HG03135 (cell line): ENCODE data around the gene THAP4.
"Not testable (repeated sequence)": the region's sequence is repeated elsewhere in the genome, so short reads cannot be mapped to it uniquely, and the experiment has no call there.

ENCODE experiments used
- ATAC-seq: cut with Tn5 transposase; IDR thresholded peaks from one replicate; pipeline ENCODE4 v1.9.1; 2021; ENCODE audit warnings: mild to moderate bottlenecking, moderate library complexity; ENCODE audit not compliant: unreplicated experiment

THAP4 gene

DNA sequence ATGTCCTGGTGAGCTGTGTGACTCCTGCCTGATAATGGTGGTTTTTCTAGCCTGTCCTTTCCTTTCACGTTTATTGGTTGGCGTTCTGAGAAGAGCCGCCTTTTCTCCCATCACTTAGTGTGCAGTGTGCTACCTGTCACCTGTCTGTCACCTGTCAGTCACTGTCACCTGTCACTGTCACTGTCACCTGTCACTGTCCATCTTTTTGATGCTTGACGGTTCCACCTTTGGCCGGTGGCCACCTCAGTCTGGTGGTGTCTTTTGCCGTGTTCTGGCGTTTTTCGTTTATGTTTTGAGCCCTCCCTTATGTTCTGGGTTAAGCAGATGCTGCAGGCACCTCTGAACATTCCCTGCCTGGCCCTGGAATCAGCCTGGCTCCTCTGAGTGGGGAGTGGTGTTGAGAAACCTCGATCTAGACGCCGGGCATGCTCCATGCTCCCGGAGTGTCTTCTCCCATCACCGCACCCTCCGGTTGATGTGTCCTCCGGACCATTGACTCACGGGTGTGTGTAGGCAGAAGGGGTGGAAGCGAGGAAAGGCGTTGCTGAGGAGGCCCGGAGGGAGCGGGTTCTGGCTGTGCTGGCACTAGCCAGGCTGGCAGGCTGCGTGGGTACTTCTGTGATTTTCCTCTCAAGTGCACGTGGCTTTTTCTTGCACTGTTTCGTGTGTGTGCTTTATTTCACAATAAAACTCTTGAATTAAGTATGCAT, 28.9 kb upstream of the THAP4 start:
- no peak for ATAC-seq

DNA sequence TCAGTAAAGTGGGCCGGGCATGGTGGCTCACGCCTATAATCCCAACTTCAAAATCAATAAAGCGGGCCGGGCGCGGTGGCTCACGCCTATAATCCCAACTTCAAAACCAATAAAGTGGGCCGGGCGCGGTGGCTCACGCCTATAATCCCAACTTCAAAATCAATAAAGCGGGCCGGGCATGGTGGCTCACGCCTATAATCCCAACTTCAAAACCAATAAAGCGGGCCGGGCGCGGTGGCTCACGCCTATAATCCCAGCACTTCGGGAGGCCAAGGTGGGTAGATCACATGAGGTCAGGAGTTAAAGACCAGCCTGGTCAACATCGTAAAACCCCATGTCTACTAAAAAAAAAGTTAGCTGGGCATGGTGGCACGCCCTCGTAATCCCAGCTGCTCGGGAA, 25.8 kb upstream of the THAP4 start:
- ATAC-seq: not testable (repeated sequence)

DNA sequence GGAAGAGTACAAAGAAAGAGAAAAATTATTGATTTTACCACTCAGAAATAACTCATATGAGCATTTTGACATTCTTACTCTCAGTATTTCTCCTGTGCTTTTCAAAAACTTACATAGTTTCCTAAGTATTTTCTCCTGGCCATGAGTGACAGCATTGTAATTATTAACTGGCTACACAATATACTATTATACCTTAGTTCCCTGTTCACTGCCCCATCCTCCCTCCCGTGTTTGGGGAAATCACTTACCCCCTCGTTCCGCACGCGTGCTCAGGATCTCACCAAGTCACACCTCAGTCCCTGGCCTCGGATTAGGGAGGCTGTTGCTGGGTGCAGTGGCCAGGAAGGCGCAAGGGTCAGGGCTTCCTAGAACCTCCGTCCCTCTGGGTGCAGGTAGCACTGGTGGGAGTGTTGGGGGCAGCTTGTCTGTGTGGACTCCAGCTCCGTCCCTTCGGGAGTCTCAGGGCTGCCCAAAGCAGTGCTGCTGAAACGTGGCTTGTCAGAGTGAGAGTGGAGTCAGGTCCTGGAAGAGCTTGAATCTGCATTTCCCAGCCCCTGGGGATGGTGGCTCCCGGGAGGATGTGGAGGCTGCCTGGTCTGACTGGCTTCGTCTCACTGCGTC, 23.7 kb upstream of the THAP4 start:
- ATAC-seq: no peak

DNA sequence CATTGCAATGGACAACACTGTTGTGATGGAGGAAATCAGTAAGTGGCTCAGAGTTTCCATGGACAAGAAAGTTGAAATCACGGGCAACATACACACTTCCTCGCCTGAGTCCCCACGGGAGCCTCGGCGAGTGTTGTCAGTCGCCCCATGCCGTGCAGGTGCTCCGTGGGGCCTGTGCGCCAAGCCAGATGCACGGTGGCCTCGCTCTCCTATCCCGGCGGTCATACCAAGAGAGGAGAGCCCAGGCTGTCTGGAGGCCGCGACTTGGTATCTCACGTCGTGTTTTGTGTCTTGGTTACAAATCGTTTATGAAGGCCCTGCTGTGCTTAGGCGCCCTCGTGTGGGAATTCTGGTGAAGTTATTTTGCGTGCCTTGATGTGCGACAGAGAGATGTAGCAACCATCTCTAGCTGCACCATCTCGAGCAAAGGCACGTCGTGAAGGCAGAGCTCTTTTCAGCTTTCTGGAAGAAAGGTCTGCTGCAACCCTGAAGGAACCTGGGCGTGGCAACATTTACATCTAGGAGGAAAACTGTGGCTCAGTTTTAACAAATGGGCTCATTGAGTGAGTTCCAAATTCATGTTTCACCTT, 22.3 kb upstream of the THAP4 start:
- ATAC-seq: no peak

DNA sequence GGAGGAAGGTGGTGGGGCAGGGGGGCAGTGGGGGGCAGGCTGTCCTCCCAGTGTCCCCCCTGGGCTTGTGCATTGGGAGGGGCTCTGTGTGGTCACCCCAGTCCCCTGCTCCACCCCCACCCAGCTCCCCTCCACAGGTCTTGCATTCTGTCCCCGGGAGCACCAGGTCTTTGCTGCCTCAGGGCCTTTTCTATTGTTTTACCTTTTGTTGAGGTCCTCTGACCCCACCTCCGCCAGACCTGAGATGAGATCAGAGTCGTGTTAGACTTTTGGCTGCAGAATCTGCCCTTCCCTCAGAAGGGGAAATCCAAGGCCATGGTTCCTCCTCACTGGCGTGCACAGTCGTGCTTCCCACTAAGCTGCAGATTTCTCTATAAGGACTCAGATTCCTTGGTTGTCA, 21.3 kb upstream of the THAP4 start:
- no peak for ATAC-seq

DNA sequence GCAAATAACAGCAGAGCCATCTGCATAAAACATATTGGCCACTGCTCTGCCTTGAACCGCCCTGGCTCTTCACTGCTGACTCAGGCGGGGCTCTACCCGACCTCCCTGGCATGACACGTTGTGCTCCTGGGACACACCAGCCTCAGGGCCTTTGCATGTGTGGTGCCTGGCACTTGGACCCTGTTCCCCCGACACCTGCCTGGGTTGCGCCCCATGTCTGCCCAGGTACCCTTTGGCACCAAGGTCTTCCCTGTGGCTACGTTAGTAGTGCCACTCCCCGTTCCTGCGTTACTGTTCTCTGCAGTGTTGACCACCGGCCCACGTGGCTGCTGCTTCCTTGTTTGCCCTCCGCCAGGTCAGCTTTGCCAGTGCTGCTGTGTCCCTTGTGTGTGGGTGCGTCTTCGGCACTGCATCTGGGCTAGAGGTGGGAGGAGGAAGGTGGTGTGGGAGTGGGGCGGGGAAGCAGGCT, 20.9 kb upstream of the THAP4 start:
- ATAC-seq: no peak

DNA sequence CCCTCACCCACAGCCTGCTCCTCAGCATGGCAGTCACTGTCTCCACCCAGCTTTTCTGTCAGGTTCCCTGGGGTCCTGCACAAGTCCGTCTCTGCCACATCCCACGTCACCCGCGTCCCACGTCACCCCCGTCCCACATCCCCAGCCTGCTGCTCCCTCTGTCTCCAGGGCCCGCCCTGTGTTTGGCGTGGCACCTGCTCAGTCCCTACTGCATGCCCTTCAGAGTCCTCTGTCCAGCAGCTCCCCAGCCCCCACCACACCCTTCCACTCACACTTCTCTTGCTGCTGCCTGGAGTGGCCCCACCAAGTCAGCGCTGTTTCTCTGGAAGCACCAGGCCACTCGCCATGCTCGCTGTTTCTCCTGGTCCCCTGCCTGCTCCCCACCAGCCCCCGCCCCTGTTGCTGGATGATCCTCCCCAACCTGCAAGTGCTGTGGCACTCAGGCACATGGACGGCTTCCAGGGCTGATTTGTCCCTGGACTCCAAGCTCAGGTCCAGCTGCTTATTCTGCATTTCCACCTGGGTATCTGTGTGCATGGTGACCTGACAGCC, 19.3 kb upstream of the THAP4 start:
- ATAC-seq: no peak

DNA sequence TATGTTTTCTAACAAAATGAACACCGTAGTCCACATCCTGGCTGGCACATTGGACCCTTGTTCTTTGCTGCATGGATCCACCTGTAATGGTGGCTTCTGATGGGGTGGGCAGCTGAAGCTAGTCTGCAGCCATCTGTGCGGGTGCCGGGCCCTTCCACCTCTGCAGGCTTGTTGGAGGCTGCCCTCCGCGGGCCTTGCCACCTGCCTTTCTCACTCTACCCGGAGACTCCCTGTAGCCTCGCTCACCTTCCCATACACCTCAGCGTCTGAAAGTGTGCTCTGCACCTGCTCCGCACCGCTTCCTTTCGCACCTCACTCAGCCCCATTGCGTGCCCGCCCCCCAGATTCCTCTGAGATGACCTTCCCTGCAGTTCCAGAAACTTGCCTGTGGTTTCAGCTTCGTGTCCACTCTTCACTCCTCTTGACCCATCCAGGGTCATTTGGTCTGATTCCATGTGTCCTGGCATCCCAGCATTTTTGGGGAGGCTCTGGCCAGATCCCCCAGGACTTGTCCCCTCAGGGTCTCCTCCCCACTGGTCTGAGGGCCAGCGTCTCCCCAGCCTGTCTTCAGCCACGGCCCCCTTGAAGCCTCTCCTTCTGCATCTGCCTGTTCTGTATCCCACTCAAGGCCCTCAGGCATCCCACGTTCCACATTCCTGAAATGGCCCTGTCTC, 18.7 kb upstream of the THAP4 start:
- no peak for ATAC-seq

DNA sequence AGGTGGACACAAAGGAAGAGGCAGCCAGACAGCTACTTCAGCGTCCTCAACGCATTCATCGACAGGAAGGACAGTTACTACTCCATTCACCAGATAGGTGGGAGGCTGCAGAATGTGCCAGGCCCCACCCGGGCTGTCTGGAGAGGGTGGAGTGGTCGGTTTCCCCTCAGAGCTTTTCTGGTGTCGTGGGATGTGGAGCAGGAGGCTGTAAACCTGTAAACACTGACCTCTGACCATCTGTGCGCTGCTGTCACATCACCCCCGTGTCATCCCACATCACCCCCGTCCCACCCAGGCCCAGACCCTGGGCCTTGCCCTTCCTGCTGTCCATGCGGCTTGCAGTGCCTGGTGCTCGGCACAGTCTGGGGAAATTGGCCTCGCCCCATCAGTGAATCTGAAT, 17.6 kb upstream of the THAP4 start:
- ATAC-seq: no peak

DNA sequence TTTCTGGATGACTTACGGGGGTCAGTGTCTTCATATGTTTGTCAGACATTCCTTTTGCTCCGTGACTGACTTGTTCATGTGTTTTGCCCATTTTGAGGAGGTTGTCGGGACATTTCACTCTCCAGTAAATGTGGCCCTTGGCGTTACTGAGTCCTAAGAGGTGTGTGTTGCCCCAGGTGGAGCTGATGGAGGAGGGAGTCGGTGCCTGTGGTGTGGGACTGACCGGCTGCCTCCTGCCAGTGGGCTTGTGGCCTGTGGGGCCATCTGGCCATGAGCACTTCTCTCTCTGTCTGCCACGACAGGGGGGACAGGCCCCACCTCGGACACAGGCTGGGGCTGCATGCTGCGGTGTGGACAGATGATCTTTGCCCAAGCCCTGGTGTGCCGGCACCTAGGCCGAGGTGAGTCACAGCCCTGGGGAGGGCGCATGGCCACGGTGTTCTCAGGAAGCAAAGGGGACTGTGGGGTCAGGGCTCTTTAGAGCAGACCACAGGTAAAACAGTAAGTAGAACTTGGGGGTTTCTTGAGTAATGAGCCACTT, 16.3 kb upstream of the THAP4 start:
- no peak for ATAC-seq

DNA sequence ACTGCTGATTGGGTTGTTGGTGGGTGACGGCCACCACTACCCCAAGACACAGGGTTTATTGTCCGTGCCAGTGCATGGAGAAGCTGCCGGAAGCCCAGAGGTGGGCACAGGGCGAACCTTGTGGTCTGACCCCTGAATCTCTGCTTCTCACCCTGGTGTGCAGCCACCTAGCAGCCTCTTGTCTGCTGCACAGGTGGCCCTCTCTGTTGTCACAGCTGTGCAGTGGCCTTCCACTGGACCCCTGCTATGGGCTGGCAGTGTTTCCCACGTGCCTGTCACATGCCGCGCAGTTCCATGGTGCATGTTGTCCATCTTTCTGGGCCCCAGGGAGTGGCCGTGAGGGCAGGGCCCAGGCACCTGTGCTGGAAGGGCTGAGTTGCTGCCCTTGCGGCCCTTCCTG, 15.8 kb upstream of the THAP4 start:
- ATAC-seq: no peak

DNA sequence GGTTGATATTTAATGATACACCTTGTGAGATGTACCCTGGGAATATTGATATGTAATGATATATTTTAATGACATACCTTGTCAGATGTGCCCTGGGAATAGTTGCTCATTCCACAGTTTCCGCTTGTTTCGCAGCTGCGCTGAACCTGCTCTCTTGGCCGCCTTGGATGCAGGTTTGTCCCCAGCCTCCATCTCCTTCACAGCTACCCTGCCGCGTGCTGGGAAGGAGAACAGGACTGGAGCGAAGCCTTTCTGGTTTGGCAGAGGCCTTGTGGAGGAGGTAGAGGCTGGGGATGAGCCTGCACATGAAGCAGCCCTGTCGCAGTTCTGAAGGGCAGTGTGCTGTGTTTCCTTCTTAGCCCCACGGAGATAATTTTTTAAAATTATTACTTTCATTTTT, 15.2 kb upstream of the THAP4 start:
- no peak for ATAC-seq

DNA sequence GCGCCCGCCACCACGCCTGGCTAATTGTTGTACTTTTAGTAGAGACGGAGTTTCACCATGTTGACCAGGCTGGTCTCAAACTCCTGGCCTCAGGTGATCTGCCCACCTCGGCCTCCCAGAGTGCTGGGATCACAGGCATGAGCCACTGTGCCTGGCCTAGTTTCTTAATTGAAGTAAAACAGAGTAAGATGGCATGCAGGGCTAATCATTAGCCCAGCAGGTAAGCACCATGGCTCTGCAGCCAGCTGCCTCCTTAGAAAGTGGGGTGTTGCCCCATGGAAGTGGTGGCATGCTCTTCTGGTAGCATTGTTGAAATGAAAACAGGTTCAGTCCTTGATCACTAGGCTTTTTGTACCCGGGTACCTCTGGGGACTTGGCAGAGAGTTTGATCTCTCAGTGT, 13.0 kb upstream of the THAP4 start:
- ATAC-seq: no peak

DNA sequence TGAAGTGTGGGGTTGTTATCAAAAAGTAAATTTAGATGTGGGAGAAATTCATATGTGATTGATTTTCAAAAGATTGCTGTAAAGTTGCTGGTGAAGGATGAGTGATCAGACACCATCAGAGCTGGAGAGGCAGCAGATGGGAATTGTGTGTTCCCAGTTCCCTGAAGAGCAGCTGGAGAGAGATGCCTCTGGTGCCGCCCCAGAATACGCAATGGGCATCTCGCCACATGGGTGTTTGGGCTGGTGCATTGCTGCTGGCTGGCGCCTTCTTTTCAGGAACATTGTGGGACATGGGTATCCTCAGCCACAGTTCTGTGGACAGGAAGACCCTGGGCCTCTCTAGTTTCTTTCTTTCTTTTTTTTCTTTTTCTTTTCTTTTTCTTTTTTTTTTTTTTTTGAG, 12.4 kb upstream of the THAP4 start:
- ATAC-seq: no peak

DNA sequence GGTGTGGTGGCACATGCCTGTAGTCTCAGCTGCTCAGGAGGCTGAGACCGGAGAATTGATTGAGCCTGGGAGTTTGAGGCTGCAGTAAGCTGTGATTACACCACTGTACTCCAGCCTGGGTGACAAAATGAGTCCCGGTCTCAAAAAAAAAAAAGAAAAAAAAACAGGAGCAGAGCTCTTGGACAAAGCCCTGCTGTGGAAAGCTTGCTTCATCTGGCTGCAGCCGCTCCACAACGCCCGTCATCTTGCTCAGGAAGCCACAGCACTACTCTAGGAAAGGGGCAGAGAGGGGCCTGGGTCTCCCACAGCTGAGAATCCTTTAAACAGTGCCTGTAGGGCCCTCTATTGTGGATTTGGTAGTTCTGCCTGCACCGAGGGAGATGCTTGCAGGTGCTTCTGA, 11.5 kb upstream of the THAP4 start:
- ATAC-seq: no peak

DNA sequence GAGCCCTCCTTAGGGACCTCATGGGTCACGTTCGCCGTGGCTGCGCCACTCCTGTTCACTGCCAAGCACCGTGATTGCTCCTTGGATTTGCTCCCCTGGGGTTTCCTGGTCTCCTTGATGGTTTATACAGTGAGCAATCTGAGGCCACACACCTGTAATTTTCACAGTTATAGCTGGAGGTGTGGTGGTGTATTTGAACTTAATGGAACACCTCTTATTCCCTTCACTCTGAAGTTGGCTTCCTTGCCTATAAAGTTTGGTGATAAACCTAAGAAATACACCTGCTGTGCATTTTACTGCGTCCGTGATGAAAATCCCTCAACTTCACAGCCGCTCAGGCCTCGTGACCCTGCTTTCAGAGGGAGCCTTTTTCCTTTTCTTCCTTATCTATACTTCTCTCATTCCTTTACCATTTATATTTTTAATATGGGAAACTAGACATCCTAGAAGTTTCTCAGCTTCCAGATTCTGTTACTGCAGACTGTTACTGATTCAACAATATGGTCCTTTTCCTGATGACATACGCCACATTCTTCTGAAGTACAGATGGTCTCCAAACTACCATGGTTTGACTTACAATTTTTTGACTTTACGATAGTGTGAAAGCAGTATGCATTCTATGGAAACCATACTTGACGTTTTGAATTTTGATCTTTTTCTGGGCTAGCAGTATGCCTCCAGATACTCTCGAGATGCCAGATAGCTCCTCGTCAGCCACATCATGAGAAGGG, 9.1 kb upstream of the THAP4 start:
- ATAC-seq: no peak

DNA sequence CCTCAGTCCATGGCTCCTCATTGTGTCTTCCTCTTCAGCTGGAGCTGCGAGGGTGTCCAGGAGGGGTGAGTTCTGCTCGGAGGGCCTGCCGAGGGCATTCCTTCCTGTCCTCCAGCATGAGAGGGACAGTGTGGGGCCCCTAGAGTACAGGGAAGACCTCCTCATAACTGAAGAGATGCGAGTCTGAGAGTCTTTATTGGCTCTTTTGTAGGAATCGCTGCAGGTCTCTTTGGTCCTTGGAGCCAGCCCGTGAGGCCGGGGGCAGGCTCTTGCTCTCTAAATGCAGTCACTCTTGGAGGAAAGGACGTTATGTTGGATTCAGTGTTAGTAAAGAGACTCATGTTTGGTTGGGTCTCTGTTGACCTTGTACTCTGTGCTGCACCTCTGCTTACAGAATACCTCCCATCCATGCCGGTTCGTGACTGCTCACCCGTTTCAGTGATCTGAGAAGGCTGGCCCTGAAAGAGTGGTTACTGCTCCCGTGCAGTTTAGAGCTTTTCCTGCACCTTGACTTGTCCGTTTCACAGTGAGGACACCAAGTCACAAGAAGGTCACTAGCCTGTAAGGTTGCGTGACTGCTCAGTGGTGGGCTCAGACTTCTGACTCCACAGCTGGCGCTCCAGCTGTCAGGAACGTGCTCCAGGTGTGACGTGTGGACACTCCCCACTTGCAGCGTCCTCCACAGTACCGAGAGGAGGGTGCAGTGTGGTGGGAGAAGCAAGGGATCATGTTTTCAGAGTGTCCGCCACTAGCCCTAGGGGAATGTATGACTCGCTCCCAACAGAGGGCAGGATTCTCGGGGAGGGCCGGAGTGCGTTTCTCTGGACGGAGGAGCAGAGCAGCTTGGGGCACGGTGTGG, 8.3 kb upstream of the THAP4 start:
- no peak for ATAC-seq

DNA sequence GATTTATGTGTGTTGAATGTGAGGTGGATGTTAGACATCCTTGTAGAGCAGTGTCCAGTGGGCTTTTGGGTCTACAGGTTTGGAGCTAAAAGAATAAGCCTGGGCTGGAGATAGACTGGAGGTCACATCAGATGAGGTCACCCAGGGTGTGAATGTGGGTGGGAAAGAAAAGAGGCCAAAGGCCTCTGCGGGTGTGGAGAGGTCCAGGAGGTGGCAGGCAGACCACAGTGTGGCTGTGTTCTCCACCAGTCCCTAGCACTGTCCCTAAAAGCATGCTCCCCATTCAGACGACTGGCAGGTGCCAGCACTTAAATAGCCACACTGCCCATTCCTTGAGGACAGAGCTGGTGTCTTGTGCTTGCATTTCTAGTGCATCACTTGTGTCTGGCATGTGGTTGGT, 4.7 kb upstream of the THAP4 start:
- ATAC-seq: no peak

DNA sequence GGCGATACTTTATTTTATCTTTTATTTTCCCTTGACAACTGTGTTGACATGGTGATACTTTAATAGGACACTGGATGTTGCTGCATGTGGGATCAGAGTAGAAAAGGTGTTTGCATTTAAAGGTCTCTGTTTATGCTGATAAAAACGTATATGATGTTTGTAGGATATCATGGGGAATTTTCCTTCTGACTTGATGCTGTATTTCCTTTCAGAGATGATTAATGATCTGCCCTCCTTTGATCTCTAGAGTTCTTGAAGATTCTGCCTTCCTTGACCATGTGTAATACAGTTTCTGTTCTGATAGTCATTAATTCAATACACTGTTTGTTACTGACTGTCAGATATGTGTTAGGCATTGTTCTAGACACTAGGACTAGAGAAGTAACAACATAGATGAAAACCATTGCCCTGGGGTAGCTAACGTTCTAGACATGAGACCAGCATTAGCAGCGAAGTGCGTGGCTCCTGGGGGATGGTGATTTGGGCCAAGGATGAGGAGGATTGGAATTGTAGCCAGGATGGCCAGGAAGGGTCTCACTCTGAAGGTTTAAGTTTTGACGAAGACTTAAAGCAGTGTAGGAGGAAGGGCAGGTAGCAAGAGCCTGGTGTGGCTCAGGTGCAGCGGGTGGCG, 3.3 kb upstream of the THAP4 start:
- no peak for ATAC-seq
